ENCODE measurements around the gene MEGF10.

Gene MEGF10

GRCh38 chr5:127447827-127448226 is 157.2 kb downstream of the MEGF10 start:
- DNase-seq: no peak

- no peak for DNase-seq
These were observed 159.4 kb downstream of the MEGF10 start for GRCh38 chr5:127450046-127450445.

GRCh38 chr5:127451096-127451495 is 160.5 kb downstream of the MEGF10 start:
- DNase-seq: no peak

- DNase-seq: no peak
These were observed 162.0 kb downstream of the MEGF10 start for GRCh38 chr5:127452626-127453025.

- DNase-seq: no peak
These were observed 180.6 kb downstream of the MEGF10 start for GRCh38 chr5:127471211-127471610.

- no peak for DNase-seq
These were observed 182.1 kb downstream of the MEGF10 start for GRCh38 chr5:127472700-127473099.

- no peak for DNase-seq
These were observed 195.9 kb downstream of the MEGF10 start for GRCh38 chr5:127486471-127486870.

GRCh38 chr5:127492854-127493738 is 202.5 kb downstream of the MEGF10 start:
- peak; percentile 40 for DNase-seq

GRCh38 chr5:127498548-127498947 is 208.0 kb downstream of the MEGF10 start:
- DNase-seq: no peak

GRCh38 chr5:127505905-127506304 is 215.3 kb downstream of the MEGF10 start:
- no peak for DNase-seq

- DNase-seq: no peak
These were observed 216.0 kb downstream of the MEGF10 start for GRCh38 chr5:127506616-127507015.

GRCh38 chr5:127508644-127509373 is 218.2 kb downstream of the MEGF10 start:
- DNase-seq: no peak

Measured in activated CD4-positive, alpha-beta T cell treated with anti-CD3 and anti-CD28 coated beads, Interleukin-2, Interleukin-6, amounts not matched to agents 100 ng/mL and 50 ng/mL, durations not matched to agents 16 hours and 8 hours (primary cell).